ENCODE measurements around the gene SMCO3. TPM values are rescaled to one million over a fixed set of nuclear protein-coding genes. Genes with fewer than 3 reads are reported as not detected.

Gene SMCO3
- 0.14 TPM for total RNA-seq
- long read RNA-seq, result 0 reads

DNA sequence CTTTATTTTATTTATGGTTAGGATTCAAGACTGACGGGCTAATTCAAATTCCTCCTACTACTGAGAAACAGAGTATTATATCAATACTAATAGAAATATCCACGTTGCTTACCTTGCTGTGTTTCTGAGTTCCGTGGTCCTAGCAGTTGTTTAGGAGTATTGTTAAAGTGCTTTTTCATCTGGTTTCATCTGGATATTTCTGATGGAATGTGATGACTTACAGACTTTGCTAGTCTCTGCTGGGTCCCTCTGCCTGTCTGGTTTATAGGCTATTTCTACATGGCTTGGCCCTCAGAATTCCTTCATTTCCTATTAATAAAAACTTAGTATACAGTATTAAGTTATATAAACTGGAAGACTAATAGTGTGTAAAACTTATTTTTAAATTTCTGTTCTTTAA is at the start of gene SMCO3:
Gene SMCO3, minus strand, starts transcription at position 169 of the 400 bp plus-strand sequence. CDS start 7,502 bp downstream, outside the sequence.
- Histone ChIP-seq H3K9me3 (replicated peaks) (no peaks in the 10 kb centered on the region), H3K4me1 (no peaks in the 10 kb centered on the region), H3K4me3 (no peak within 1 kb of the TSS), H3K36me3 (no peaks in the 10 kb centered on the region), H3K27me3 (ENCODE audit: low read depth) (no peaks in the 10 kb centered on the region), H3K27ac (replicated peaks) (no peak within 1 kb of the TSS)
- no peak for DNase-seq
- TF ChIP-seq, protein P1, sequence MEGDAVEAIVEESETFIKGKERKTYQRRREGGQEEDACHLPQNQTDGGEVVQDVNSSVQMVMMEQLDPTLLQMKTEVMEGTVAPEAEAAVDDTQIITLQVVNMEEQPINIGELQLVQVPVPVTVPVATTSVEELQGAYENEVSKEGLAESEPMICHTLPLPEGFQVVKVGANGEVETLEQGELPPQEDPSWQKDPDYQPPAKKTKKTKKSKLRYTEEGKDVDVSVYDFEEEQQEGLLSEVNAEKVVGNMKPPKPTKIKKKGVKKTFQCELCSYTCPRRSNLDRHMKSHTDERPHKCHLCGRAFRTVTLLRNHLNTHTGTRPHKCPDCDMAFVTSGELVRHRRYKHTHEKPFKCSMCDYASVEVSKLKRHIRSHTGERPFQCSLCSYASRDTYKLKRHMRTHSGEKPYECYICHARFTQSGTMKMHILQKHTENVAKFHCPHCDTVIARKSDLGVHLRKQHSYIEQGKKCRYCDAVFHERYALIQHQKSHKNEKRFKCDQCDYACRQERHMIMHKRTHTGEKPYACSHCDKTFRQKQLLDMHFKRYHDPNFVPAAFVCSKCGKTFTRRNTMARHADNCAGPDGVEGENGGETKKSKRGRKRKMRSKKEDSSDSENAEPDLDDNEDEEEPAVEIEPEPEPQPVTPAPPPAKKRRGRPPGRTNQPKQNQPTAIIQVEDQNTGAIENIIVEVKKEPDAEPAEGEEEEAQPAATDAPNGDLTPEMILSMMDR (IDR thresholded peaks at IDR 0.05; ENCODE audit: borderline replicate concordance), result no peak
- intact Hi-C loops (cut with micrococcal nuclease), result no loop called here

DNA sequence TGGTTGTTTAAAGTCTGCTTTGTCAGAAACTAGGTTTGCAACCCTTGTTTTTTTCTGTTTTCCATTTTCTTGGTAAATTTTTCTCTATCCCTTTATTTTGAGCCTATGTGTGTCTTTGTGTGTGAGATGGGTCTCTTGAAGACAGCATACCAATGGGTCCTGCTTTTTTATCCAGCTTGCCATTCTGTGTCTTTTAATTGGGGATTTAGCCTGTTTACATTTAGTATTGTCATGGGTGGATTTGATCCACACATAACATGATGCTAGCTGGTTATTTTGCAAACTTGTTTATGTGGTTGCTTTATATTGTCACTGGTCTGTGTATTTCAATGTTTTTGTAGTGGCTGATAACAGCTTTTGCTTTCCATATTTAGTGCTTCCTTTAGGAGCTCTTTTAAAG is 46.5 kb upstream of the SMCO3 start:
- Histone ChIP-seq H3K9me3 (replicated peaks) (peaks cover 45% of the 10 kb centered on the region), H3K27ac (replicated peaks) (no peak overlapping the region), H3K36me3 (no peaks in the 10 kb centered on the region), H3K27me3 (ENCODE audit: low read depth) (no peaks in the 10 kb centered on the region), H3K4me1 (no peaks in the 10 kb centered on the region), H3K4me3 (no peak overlapping the region)
- intact Hi-C loops (cut with micrococcal nuclease), result no loop called here
- DNase-seq, result no peak
- TF ChIP-seq, protein P1 (IDR thresholded peaks at IDR 0.05; ENCODE audit: borderline replicate concordance), result no peak

DNA sequence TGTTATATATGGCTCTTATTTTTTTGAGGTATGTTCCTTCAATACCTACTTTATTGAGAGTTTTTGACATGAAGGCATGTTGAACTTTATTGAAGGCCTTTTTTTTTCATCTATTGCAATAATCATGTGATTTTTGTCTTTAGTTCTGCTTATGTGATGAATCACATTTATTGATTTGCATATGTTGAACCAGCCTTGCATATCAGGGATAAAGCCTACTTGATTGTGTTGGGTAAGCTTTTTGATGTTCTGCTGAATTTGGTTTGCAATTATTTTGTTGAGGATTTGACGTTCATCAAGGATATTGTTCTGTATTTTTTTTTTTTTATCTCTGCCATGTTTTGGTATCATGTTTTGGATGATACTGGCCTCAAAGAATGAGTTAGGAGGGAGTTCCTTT is 44.5 kb upstream of the SMCO3 start:
- Histone ChIP-seq H3K4me1 (peaks cover 13% of the 10 kb centered on the region), H3K27me3 (ENCODE audit: low read depth) (no peaks in the 10 kb centered on the region), H3K9me3 (replicated peaks) (peaks cover 45% of the 10 kb centered on the region), H3K4me3 (no peak overlapping the region), H3K27ac (replicated peaks) (no peak overlapping the region), H3K36me3 (no peaks in the 10 kb centered on the region)
- TF ChIP-seq, protein P1 (IDR thresholded peaks at IDR 0.05; ENCODE audit: borderline replicate concordance), result no peak
- intact Hi-C loops (cut with micrococcal nuclease), result no loop called here
- DNase-seq, result no peak

DNA sequence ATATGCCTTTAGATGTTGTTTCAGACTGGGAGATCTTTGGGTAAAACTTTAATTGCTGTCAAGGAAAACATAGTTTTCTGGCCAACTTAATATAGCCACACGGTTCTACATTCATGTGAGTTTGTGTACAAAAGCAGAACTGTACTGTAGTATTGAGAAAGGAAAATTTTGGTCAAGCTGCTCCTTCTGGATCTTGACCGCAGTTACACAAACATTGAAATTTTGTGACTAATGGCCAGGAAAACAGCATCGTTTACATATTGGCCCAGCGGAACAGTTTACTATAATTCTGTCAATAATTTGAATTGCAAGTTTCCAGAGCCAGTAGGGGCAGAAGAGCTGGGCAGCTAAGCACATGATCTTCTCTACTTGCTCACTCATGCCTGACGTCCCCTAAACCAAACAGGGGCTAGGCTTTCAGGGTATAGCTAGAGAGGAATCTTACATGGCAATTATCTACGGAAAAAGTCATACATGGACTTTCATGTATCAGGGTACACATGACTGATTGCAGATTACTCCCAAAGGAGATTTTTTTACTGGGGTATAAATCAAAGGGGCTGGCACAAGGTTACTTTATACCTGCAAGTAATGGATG is 40.7 kb upstream of the SMCO3 start:
- H3K27ac ChIP-seq (replicated peaks), result peak overlapping the region; percentile 36
- intact Hi-C loops (cut with micrococcal nuclease), result no loop called here
- H3K9me3 ChIP-seq (replicated peaks), result peaks cover 26% of the 10 kb centered on the region
- no peak for DNase-seq
- no peaks in the 10 kb centered on the region for H3K27me3 ChIP-seq (ENCODE audit: low read depth)
- no peaks in the 10 kb centered on the region for H3K36me3 ChIP-seq
- no peak overlapping the region for H3K4me3 ChIP-seq
- TF ChIP-seq, protein P1 (IDR thresholded peaks at IDR 0.05; ENCODE audit: borderline replicate concordance), result no peak
- peaks cover 18% of the 10 kb centered on the region for H3K4me1 ChIP-seq

DNA sequence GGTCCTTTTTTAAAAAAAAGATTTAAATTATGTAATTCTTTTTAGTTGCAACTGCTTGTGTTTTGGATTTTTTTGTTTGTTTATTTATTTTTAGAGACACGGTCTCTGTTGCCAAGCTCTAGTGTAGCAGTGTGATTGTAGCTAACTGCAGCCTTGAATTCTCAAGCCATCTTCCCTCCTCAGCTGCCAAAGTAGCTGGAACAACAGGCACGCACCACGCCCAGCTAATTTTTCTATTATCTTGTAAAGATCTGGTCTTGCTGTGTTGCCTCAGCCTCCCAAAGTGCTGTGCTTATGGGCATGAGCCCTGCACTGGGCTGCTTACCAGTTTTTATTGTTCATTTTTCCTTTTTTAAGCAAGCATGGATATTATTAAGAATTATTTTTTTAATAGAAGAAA is 40.0 kb upstream of the SMCO3 start:
- DNase-seq, result peak; percentile 16

More for the DNA sequence above, 40.0 kb upstream of the SMCO3 start:
- Histone ChIP-seq H3K36me3 (no peaks in the 10 kb centered on the region), H3K4me3 (no peak overlapping the region), H3K4me1 (peaks cover 18% of the 10 kb centered on the region), H3K27ac (replicated peaks) (peak overlapping the region; percentile 36), H3K9me3 (replicated peaks) (peaks cover 19% of the 10 kb centered on the region), H3K27me3 (ENCODE audit: low read depth) (no peaks in the 10 kb centered on the region)
- intact Hi-C loops (cut with micrococcal nuclease), result no loop called here
- TF ChIP-seq, protein P1 (IDR thresholded peaks at IDR 0.05; ENCODE audit: borderline replicate concordance), result no peak
